Heart left ventricle (tissue), 16 donors: Measurements from ENCODE around the gene CDH23. TPM values are rescaled to one million over a fixed set of nuclear protein-coding genes. Genes with fewer than 3 reads are reported as not detected.

ENCODE experiments used
- ATAC-seq, 4 donors: fragments of 200-7000 bp; cut with Tn5 transposase; one replicate each; pipeline ENCODE4 v1.9.1; 2020 to 2022; ENCODE audit warnings: moderate library complexity in 4 of 4, mild to moderate bottlenecking in 3 of 4, moderate number of reproducible peaks in 1 of 4
- DNase-seq, 5 donors: peaks; one replicate each; pipeline ENCODE4 v3.0.0-alpha.2; 2020
- H3K27ac ChIP-seq, 12 donors: fragments of 200-600 bp; sonication (generic) in 4 of 12; one replicate each; pipeline versions ENCODE4 v1.5.0 to v1.8.0; 2016 to 2022; ENCODE audit warnings: mild to moderate bottlenecking in 2 of 12
- H3K27me3 ChIP-seq, 9 donors: fragments of 200-600 bp; sonication (generic) in 2 of 9; one replicate each; pipeline versions ENCODE4 v1.5.1 to v1.8.0; 2016 to 2022; ENCODE audit warnings: mild to moderate bottlenecking in 3 of 9
- H3K36me3 ChIP-seq, 9 donors: fragments of 200-600 bp; sonication (generic) in 2 of 9; one replicate each; pipeline versions ENCODE4 v1.5.0 to v1.8.0; 2018 to 2022; ENCODE audit warnings: mild to moderate bottlenecking in 2 of 9
- H3K4me1 ChIP-seq, 12 donors: fragments of 200-600 bp; sonication (generic) in 4 of 12; one replicate each; pipeline versions ENCODE4 v1.5.0 to v1.8.0; 2016 to 2022; ENCODE audit warnings: mild to moderate bottlenecking in 3 of 12
- H3K4me3 ChIP-seq, 12 donors: fragments of 200-600 bp; sonication (generic) in 4 of 12; one replicate each; pipeline versions ENCODE4 v1.5.0 to v1.8.0; 2017 to 2022; ENCODE audit warnings: mild to moderate bottlenecking in 9 of 12, moderate library complexity in 4 of 12
- H3K9me3 ChIP-seq, 12 donors: fragments of 200-600 bp; sonication (generic) in 4 of 12; one replicate each; pipeline versions ENCODE4 v1.5.0 to v1.8.0; 2016 to 2022; ENCODE audit warnings: mild to moderate bottlenecking in 1 of 12
- CTCF ChIP-seq, 12 donors: fragments of 200-600 bp; sonication (generic) in 4 of 12; IDR thresholded peaks; one replicate each; pipeline versions ENCODE4 v1.5.0 to v1.8.0; 2018 to 2022; ENCODE audit warnings: antibody characterized with exemption in 12 of 12, mild to moderate bottlenecking in 5 of 12
- POLR2A ChIP-seq, 2 donors: fragments of 450-650 bp; IDR thresholded peaks; one replicate each; pipeline ENCODE4 v1.6.1; 2017; ENCODE audit warnings: antibody characterized with exemption in 2 of 2, mild to moderate bottlenecking in 2 of 2, moderate library complexity in 2 of 2
- WGBS, 4 donors: extraction: QIAGEN DNeasy Blood & Tissue Kit in 2 of 4; methylation state at CpG; one replicate each; pipeline versions ENCODE4 v1.1.5 to v1.1.7; 2013 to 2018; 5-methylcytosine and 5-hydroxymethylcytosine counted together
- intact Hi-C, 10 donors: fragments of 100-400 bp; cut with DNase I; formaldehyde crosslinking; loops; one replicate each; pipeline versions ENCODE4 v1.11.1 to v1.14.2; 2022
- polyA plus RNA-seq, 2 donors: library from polyadenylated mRNA; stranded (reverse); fragments of 200-250 nt; gene quantifications; one replicate each; pipeline ENCODE4 v1.2.3, GENCODE V29; 2013
- total RNA-seq, 9 donors: library from RNA; depleted of rRNA in 2 of 9; stranded (reverse); fragments of >200 nt in 2 of 9; fragmentation: NEBNext Ultra II Directional in 3 of 9; extraction: Animal tissue kit (Norgen Biotek cat#: 25700) in 3 of 9; gene quantifications; one replicate each; pipeline versions ENCODE4 v1.1.0 to v1.2.4, GENCODE V29; 2016 to 2023
- donor health status: ischemic (EF 13 %, LVEDD 7.1; RV severe dilation, severe dysfunction).
- donor health status: healthy with polysubstance abuse.
- donor health status: DM: no; HTN: yes; CAD: no.
- donor health status: DM: no; HTN: no; CAD: no.
- donor health status: ischemic (EF 25% LVEDD 6.9; RV normal size, moderate dysfunction).
- donor health status: ischemic (EF 25% LVEDD 5.7; RV mildly dilated, moderate dysfunction).
- donor health status: healthy.
- donor health status: DM: yes; HTN: yes; CAD: no.
- donor health status: ischemic (EF 35%, LVEDD 5.7; RV mildly dilated, moderate dysfunction).
- donor health status: nonischemic (EF 11% LVEDD 7.7; RV severe dilation, severe dysfunction).
- donor health status: DM: yes; HTN: yes; CAD: no.
- donor health status: PGD.
- donor health status: ischemic (EF 29% LVEDD 5.4; RV normal size, mild dysfunction).
- donor health status: nonischemic (EF 23%, LVEDD 6.1; RV moderate dilation, normal function).

The CDH23 gene
- total and polyA plus RNA-seq, 11 donors: 1.2 to 8.6 (median 3.9) TPM

- H3K27ac ChIP-seq: no peak overlapping the region
- intact Hi-C loops: no loop called here
- 95 to 99% (median 97%) methylated on average over 3 of the region's 3 CpGs for WGBS, 4 donors
- H3K4me1 ChIP-seq: peaks cover 0 to 12% (median 0%) of the 10 kb centered on the region in 12 donors
- no peak for TF ChIP-seq CTCF (IDR thresholded peaks at IDR 0.05)
- no peak for TF ChIP-seq POLR2A (IDR thresholded peaks at IDR 0.05)
- DNase-seq: no peak
- no peak for ATAC-seq
- H3K36me3 ChIP-seq: no peaks in the 10 kb centered on the region
- no peak overlapping the region for H3K4me3 ChIP-seq
- no peaks in the 10 kb centered on the region for H3K27me3 ChIP-seq
- H3K9me3 ChIP-seq: no peaks in the 10 kb centered on the region
Measured at GRCh38 chr10:71505862-71506261, 109.1 kb downstream of the CDH23 start.

GRCh38 chr10:71509444-71509843, 112.7 kb downstream of the CDH23 start:
- no peaks in the 10 kb centered on the region for H3K36me3 ChIP-seq
- TF ChIP-seq CTCF (IDR thresholded peaks at IDR 0.05) (no peak), POLR2A (IDR thresholded peaks at IDR 0.05) (no peak)
- ATAC-seq (no peak), DNase-seq (no peak)
- no peak overlapping the region for H3K27ac ChIP-seq
- no peaks in the 10 kb centered on the region for H3K27me3 ChIP-seq
- H3K4me3 ChIP-seq: no peak overlapping the region
- no peaks in the 10 kb centered on the region for H3K9me3 ChIP-seq
- intact Hi-C loops: no loop called here
- WGBS, 4 donors: 44 to 99% (median 53%) methylated on average over 2 of the region's 2 CpGs
- peaks cover 0 to 11% (median 0%) of the 10 kb centered on the region in 12 donors for H3K4me1 ChIP-seq

- intact Hi-C loops: no loop called here
- no peak for DNase-seq
Measured at GRCh38 chr10:71511206-71511605, 114.5 kb downstream of the CDH23 start.

GRCh38 chr10:71512312-71512711, 115.6 kb downstream of the CDH23 start:
- no peaks in the 10 kb centered on the region for H3K27me3 ChIP-seq
- DNase-seq: no peak
- intact Hi-C loops: no loop called here
- 82 to 93% (median 90%) methylated on average over 8 to 10 of the region's 10 CpGs for WGBS, 4 donors
- no peak overlapping the region for H3K4me3 ChIP-seq
- ATAC-seq: no peak
- peaks cover 0 to 7% (median 0%) of the 10 kb centered on the region in 12 donors for H3K4me1 ChIP-seq
- no peak overlapping the region for H3K27ac ChIP-seq
- H3K36me3 ChIP-seq: no peaks in the 10 kb centered on the region
- no peak for TF ChIP-seq POLR2A (IDR thresholded peaks at IDR 0.05)
- no peak for TF ChIP-seq CTCF (IDR thresholded peaks at IDR 0.05)
- H3K9me3 ChIP-seq: no peaks in the 10 kb centered on the region

More at GRCh38 chr10:71511206-71511605, 114.5 kb downstream of the CDH23 start:
- H3K27me3 ChIP-seq: no peaks in the 10 kb centered on the region
- H3K27ac ChIP-seq: no peak overlapping the region
- no peaks in the 10 kb centered on the region for H3K36me3 ChIP-seq
- no peak overlapping the region for H3K4me3 ChIP-seq
- ATAC-seq: no peak
- WGBS, 4 donors: 86 to 99% (median 97%) methylated on average over 4 of the region's 4 CpGs
- TF ChIP-seq POLR2A (IDR thresholded peaks at IDR 0.05) (no peak), CTCF (IDR thresholded peaks at IDR 0.05) (no peak)
- peaks cover 0 to 7% (median 0%) of the 10 kb centered on the region in 12 donors for H3K4me1 ChIP-seq
- H3K9me3 ChIP-seq: no peaks in the 10 kb centered on the region
